ENCODE results near the gene HDAC9. TPM values are rescaled to one million over a fixed set of nuclear protein-coding genes. Genes with fewer than 3 reads are reported as not detected.

Gene HDAC9
- total and polyA plus RNA-seq, 2 donors (not counting 1 experiment from before 2014, with no cell fraction given): 2.9 to 7.9 TPM

GRCh38 chr7:18685971-18686370 lies 190.4 kb downstream of the HDAC9 start:
- Histone ChIP-seq H3K9ac (ENCODE audit: insufficient read depth, low read length) (no peak overlapping the region), H3K27ac (ENCODE audit: insufficient read depth, low read length) (no peak overlapping the region), H3K27me3 (ENCODE audit: control insufficient read depth, insufficient read depth, low read length) (no peaks in the 10 kb centered on the region), H3K9me3 (ENCODE audit: control insufficient read depth, insufficient read depth, low read depth, low read length) (no peaks in the 10 kb centered on the region), H3K4me3 (replicated peaks in 1 of 4; ENCODE audit: control extremely low read depth in 1 of 4, insufficient read depth in 1 of 4, low read depth in 3 of 4, low read length in 4 of 4) (no peak overlapping the region), H3K36me3 (ENCODE audit: control insufficient read depth, insufficient read depth, low read length) (no peaks in the 10 kb centered on the region), H2AFZ (ENCODE audit: low read length) (no peak overlapping the region), H3K4me2 (ENCODE audit: extremely low read depth, insufficient read depth, low read length) (no peak overlapping the region), H3K79me2 (ENCODE audit: control insufficient read depth, insufficient read depth, low read length) (no peaks in the 10 kb centered on the region), H4K20me1 (ENCODE audit: control insufficient read depth, extremely low read depth, insufficient read depth, low read length) (no peaks in the 10 kb centered on the region), H3K4me1 (ENCODE audit: control insufficient read depth, extremely low read depth, insufficient read depth, low read length) (no peaks in the 10 kb centered on the region)
- TF ChIP-seq EZH2 (IDR thresholded peaks at IDR 0.05; ENCODE audit: low read length, missing control alignments) (no peak), CTCF (conservative IDR thresholded peaks at IDR 0.05 in 1 of 2, IDR thresholded peaks at IDR 0.05 in 1 of 2; ENCODE audit: low read depth in 1 of 2, low read length in 2 of 2) (no peak)
- peak; percentile 5 to 47 for DNase-seq (ENCODE audit: low read depth in 2 of 2)

- Histone ChIP-seq H3K4me2 (ENCODE audit: extremely low read depth, insufficient read depth, low read length) (no peak overlapping the region), H3K36me3 (ENCODE audit: control insufficient read depth, insufficient read depth, low read length) (no peaks in the 10 kb centered on the region), H3K9ac (ENCODE audit: insufficient read depth, low read length) (no peak overlapping the region), H4K20me1 (ENCODE audit: control insufficient read depth, extremely low read depth, insufficient read depth, low read length) (no peaks in the 10 kb centered on the region), H3K79me2 (ENCODE audit: control insufficient read depth, insufficient read depth, low read length) (no peaks in the 10 kb centered on the region), H3K4me1 (ENCODE audit: control insufficient read depth, extremely low read depth, insufficient read depth, low read length) (no peaks in the 10 kb centered on the region), H3K4me3 (replicated peaks in 1 of 4; ENCODE audit: control extremely low read depth in 1 of 4, insufficient read depth in 1 of 4, low read depth in 3 of 4, low read length in 4 of 4) (no peak overlapping the region), H3K27ac (ENCODE audit: insufficient read depth, low read length) (no peak overlapping the region), H3K27me3 (ENCODE audit: control insufficient read depth, insufficient read depth, low read length) (no peaks in the 10 kb centered on the region), H2AFZ (ENCODE audit: low read length) (no peak overlapping the region), H3K9me3 (ENCODE audit: control insufficient read depth, insufficient read depth, low read depth, low read length) (no peaks in the 10 kb centered on the region)
- peak in 1 of 2 donors; percentile 25 for DNase-seq (ENCODE audit: low read depth in 2 of 2)
- TF ChIP-seq EZH2 (IDR thresholded peaks at IDR 0.05; ENCODE audit: low read length, missing control alignments) (no peak), CTCF (conservative IDR thresholded peaks at IDR 0.05 in 1 of 2, IDR thresholded peaks at IDR 0.05 in 1 of 2; ENCODE audit: low read depth in 1 of 2, low read length in 2 of 2) (no peak)
These were observed 194.0 kb downstream of the HDAC9 start for GRCh38 chr7:18689551-18689950.

GRCh38 chr7:18693406-18693805 lies 197.9 kb downstream of the HDAC9 start:
- Histone ChIP-seq H3K27ac (ENCODE audit: insufficient read depth, low read length) (no peak overlapping the region), H2AFZ (ENCODE audit: low read length) (no peak overlapping the region), H3K4me2 (ENCODE audit: extremely low read depth, insufficient read depth, low read length) (no peak overlapping the region), H3K9ac (ENCODE audit: insufficient read depth, low read length) (no peak overlapping the region), H3K79me2 (ENCODE audit: control insufficient read depth, insufficient read depth, low read length) (no peaks in the 10 kb centered on the region), H3K4me3 (replicated peaks in 1 of 4; ENCODE audit: control extremely low read depth in 1 of 4, insufficient read depth in 1 of 4, low read depth in 3 of 4, low read length in 4 of 4) (no peak overlapping the region), H4K20me1 (ENCODE audit: control insufficient read depth, extremely low read depth, insufficient read depth, low read length) (no peaks in the 10 kb centered on the region), H3K4me1 (ENCODE audit: control insufficient read depth, extremely low read depth, insufficient read depth, low read length) (no peaks in the 10 kb centered on the region), H3K36me3 (ENCODE audit: control insufficient read depth, insufficient read depth, low read length) (no peaks in the 10 kb centered on the region), H3K27me3 (ENCODE audit: control insufficient read depth, insufficient read depth, low read length) (no peaks in the 10 kb centered on the region), H3K9me3 (ENCODE audit: control insufficient read depth, insufficient read depth, low read depth, low read length) (no peaks in the 10 kb centered on the region)
- TF ChIP-seq EZH2 (IDR thresholded peaks at IDR 0.05; ENCODE audit: low read length, missing control alignments): no peak
- peak; percentile 81 to 87 for TF ChIP-seq CTCF (conservative IDR thresholded peaks at IDR 0.05 in 1 of 2, IDR thresholded peaks at IDR 0.05 in 1 of 2; ENCODE audit: low read depth in 1 of 2, low read length in 2 of 2)
- DNase-seq (ENCODE audit: low read depth in 2 of 2): peak; percentile 73 to 92

Measured in fibroblast of lung (primary cell).